Measurements from ENCODE around the gene FN1. TPM values are rescaled to one million over a fixed set of nuclear protein-coding genes. Genes with fewer than 3 reads are reported as not detected.

Gene FN1
- total RNA-seq (2014; rRNA removed; shearing (Covaris generic)), result 2,790 and 3,465 TPM in 2 replicates

DNA sequence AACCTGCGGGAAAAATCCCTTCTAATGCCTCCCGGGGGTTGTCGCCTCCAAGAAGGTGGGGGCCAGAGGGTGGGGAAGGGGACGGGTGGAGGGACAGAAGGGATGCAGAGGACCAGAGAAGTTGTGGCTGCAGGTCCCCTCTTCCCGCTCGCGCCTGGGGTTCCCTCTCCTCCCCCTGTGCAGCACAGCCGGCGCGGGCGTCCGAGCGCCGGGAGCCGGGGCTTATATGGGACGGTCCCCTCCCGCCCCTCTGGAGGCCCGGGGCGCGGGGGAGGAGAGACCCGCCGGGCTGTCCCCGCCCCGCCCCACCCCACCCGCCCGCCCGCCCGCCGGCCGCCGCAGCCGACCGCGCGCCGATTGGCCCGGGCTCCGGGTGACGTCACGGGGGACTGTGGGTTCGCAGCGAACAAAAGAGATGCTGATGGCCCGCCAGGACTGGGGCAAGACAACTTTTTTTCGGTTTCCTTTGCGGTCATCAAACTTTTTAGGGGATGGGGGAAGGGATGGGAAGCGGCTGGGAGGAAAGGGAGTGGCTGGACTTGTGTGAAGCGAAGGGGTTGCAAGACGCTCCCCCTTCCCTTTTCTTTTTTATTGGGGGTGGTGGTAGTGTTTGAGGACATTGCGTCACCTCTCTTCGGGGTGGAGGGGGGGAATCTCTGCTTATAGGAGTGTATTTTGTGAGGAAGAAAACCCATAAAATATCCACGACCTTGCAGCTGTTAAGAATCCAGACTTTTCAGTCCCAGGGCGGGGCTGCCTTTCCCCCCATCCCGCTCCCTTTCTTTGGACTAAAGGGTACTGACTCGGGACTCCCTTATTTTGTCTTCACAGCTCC, at the start of gene FN1:
TSS of gene FN1 (minus strand) at position 199 of the 835 bp plus-strand sequence. CDS start 266 bp downstream, outside the sequence.
- DNase-seq (ENCODE audit: low read depth), result peak; percentile 98

DNA sequence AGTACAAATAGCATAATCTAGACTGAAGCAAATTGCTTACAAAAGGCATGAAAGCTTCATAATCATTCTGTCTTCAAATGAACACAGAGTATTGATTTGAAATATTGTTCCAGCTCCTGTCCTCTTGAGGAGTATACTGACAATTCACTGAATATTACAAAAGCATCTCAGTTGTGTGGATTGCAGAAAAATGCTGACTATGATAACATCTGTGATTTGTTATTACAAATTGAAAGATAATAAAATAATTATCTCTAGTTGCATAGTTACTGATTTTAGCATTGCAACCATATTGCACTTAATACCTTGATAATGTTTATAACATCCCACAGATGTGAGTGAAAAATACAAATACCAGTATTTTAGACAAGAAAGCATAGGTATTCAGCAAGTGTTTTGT, 49.2 kb upstream of the FN1 start:
- no peak for DNase-seq (ENCODE audit: low read depth)

DNA sequence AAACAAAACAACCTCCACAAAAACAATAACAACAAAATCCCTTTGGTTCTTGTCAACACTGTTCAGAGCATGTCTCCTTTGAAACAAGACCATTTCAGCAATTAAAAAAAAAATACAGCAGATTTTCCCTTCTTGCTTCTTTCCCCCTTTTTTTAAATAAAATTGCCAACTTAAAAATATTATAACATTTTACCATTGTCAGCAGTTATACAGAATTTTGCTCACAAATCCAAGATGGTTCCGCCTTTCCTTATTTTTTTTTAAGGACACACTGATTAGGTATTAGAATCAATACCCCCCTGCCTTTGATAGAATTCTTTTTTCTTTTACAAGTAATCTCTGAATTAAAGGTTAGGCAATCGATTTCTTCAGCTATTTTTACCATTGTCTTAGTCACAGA, 48.7 kb upstream of the FN1 start:
- no peak for DNase-seq (ENCODE audit: low read depth)

DNA sequence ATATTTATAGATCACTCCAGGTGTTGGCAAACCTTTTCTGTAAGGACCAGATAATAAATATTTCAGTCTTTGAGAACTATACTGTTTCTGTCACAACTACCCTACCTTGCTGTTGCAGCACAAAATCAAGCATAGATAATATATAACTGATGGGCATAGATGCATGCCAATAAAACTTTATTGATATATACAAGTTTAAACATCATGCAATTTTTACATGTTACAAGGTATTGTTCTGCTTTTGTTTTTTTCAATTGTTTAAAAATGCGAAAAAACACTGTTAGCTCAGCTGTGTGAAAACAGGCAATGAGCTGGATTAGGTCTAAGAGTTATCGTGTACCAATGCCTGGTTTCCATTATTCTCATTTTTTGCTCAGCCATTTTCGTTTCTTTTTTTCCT, 47.6 kb upstream of the FN1 start:
- DNase-seq (ENCODE audit: low read depth), result no peak

DNA sequence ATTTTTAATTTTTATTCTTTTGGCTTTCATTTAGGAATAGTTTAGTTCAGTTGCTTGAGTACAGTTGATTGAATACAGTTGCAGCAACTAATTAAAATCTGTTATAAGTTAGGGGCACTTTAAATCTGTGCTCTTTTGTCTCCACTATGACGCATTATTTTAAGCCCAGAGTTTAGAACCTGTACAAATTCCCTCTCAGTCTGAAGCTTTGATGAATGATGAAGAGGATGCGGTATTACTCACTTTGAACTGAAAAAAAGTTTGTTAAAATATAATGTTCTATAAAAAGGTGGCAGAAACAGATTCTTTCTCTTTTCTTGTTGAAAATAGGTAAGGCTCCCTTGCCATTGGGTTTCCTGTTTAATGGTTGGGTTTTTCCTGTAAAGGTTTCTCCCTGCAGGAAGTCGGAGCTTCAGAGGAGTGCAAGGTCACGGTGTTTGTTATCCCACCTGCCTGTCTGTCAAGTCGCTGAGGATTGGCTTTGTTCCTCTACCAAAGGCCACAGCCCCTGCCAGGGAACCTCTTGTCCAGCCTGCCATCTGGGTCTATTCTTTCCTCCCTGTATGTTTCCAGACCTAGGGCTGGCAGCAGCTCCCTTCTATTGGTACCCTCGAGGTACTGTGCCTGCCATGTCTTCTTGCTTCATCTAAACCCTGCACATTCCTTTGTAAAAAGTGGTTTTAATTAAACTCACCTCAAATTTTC, 43.8 kb upstream of the FN1 start:
- no peak for DNase-seq (ENCODE audit: low read depth)

DNA sequence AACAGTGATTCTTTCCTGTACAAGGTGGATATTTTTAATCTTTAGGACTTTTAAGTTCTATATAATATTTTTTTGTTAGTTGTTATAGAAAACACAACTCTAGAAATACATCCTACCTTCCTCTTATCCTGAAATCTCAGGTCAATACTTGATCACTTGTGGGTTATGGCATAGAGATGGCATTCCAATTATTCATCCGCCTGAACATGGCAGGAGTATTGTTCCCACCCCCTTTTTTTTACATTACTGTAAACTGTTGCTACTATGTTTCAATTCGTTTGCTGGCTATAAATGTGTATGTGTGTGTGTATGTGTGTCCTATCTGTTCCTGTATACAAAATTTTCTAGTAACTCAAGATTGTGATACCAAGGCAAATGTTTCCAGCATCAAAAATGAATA, 43.3 kb upstream of the FN1 start:
- DNase-seq (ENCODE audit: low read depth), result no peak

DNA sequence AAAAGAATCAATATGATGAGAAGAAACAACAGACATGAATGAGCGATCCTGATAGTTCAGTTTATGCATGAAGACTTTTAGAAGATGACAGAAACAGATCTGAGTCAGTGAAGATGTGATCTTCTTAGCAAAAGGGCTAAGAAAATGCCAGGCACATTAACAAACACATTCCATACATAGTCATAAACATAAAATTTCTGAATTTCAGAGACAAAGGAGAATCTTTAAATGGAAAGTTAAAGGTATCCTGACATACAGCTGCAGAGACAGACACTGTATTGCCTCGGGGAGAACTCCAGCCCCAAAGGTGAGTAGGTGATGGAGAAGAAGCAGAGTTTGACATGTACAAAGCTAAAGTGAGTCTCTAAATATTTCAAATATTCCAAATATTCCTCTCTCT, 40.6 kb upstream of the FN1 start:
- no peak for DNase-seq (ENCODE audit: low read depth)

DNA sequence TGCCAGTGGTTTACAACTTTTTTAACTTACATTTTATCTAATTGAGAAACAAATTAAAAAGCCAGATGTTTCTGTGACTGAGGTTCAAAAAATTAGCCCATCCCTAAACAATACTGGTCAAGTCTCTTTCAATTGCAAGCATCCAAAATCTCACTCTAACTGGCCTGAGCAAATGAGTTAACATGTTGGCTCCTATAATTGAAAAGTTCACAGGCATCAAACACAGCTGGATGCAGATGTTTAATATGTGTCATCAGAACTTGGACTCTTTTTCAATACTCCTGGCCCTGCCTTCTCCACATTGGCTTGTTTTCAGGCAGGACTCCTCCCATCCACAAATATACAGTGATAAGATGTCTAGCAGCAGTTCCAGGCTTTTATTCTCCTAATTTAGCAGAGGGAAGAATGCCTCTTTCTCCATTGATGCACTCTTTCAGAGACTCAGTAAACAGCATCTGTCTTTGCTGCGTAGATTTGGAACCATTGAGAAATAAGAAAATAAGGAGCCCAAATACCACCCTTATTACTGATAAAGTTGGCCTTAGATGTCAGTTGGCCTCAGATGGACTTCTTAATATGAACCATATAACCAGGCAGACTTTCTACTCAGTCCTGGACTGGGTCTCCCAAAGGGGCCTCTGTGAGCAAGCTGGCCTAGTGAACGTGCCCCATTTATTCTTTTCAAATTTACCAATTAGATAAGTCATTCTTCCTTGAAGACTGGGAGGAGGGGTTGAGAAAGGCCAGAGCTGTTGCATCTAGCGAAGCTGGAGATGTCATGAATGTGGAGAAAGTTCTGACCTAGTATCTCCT, 30.4 kb upstream of the FN1 start:
- no peak for DNase-seq (ENCODE audit: low read depth)

DNA sequence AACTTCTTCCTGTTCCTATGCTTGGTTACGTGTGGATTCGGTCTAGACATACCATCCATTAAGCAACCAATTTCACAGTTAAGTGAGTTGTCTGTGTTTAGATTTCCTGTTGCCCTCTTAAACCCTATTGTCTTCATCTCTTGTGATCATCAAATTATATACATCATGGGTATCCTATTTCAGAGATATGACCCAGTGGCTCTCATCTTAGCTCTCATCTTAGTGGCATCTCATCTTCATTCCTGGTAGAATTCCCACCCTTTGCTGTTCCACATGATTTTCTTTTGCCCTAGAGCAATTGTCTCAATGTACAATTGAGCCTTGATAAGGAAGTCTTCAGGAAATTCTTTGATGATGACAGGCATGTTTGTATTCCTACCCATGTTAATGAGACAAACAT, 29.4 kb upstream of the FN1 start:
- DNase-seq (ENCODE audit: low read depth), result peak; percentile 66

DNA sequence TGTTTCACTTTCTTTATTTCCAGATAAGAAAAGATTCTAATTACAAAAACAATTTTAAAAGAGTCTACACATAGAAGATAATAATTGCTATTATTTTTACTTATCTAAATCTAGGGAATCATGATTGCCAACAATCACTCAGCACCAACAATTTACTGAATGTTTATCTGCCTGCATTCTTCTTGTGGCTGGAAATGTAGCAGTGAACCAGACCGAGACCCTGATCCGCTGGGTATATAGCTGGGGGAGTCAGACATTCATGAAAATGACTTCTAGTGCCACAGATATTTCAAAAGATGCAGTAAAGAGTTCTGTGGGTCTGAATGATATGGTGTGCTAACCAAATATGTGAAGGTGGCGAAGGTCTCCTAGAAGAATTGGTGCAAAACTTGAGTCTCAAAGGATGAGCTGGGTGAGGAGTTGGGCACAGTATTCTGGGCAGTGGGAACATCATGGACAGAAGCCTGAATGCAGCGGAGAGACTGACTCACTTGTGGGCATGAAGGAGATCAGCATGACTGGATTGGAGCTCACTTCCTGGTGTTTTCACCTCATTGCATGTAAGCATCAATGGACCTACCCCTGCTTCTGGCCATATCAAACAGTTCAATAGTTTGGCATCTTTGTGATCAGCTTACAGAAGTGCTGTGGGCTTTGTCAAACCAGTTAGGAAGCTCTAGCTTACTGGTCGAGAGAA, 26.1 kb upstream of the FN1 start:
- peak; percentile 79 for DNase-seq (ENCODE audit: low read depth)

DNA sequence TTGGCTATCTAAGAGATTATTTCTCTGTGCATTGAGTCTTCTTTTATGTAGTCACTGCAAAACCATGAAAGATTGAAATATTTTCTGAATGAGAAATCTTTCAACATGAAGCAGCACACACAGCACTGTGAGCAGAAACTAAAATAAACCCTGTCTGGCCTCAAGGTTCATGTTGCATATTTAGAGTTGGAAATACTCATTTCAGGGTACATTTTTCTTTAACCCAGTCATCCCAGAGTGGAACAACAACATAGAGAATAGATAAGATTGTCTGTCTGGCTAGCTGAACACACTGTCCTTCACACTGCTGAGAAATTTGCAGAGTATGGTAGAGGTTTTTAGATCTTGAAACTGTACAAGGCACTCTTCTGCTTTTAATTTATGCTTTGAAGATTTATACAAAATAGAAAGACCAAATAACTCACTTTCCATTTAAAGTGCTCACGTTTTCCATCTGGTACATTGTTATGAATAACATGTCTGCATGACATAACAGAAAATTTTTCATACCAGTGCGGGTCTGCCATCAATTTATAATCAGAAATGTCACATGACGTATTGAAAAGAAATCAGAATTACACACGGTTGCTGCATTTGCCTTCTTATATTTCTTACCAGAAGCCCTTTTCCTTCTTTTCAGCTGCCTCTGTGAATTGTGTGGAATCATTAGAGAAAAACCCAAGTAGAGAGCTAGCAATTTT, 25.0 kb upstream of the FN1 start:
- peak; percentile 84 for DNase-seq (ENCODE audit: low read depth)

DNA sequence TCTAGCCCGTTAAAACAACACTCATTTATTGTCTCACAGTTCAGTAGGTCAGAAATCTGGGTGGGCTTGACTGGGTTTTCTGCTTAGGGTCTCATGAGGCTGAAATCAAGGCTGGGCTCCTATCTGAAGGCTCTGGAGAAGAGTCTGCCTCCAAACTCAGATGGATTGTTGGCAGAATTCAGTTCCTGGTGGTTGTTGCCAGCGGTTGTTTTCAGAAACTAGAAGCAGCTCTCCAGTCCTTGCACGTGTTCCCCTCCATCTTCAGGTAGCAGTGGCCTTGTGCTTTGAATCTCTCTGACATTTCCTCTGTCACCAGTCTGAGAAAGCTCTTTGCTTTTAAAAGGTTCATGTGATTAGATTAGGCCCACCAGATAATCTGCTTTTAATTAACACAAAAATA, 20.1 kb upstream of the FN1 start:
- DNase-seq (ENCODE audit: low read depth), result no peak

DNA sequence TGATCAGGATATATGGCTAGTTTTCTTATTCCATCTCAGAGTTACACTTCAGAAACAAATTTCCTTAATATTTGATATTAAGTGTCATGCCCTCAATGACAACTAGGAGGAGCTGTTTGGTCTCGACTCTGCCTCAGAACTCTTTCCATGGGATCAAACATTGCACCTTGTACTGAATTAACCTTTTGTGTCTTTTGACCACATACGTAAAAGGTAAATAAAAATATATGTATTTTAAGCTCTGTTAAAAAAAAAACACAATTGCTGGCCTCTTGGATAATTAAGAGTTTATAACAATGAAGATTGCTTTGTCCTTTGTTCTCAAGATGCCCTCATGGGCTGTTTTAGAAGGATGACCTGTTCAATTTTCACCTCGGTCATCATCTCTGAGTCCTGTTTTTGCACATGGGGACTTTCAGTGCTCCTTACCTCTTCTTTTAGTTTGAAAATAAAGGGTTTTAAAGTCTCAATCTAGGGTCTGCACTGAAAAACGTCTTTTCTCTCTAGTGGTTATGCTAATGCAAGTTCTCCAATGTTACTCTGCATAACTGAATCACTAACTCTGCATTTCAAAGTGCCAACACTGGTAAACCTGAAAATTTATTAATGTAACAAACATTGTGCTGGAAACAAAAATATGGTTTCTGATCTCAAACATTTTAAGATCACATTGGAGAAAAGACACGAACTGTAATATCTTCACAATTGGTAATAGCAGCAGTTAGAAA, 18.8 kb upstream of the FN1 start:
- DNase-seq (ENCODE audit: low read depth), result peak; percentile 52

DNA sequence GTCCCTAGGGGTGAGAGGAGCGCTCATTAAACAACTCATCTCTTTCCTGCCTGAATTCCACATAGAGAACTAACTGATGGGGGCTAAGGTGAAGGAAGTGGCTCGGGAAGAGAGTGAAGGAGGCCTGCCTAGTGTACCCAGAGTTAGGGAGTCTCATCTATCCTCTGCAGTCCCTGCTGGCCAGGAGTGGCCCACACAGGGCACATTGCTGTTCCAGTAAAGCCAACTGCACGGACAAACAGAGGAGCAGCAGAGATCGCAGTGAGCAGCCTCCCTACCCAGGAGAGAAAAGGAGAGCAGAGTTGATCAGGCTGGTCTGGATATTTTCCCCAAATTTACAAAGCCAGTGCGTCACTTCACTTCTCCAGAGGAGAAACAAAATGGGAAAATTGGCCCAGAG, 16.9 kb upstream of the FN1 start:
- DNase-seq (ENCODE audit: low read depth), result no peak

DNA sequence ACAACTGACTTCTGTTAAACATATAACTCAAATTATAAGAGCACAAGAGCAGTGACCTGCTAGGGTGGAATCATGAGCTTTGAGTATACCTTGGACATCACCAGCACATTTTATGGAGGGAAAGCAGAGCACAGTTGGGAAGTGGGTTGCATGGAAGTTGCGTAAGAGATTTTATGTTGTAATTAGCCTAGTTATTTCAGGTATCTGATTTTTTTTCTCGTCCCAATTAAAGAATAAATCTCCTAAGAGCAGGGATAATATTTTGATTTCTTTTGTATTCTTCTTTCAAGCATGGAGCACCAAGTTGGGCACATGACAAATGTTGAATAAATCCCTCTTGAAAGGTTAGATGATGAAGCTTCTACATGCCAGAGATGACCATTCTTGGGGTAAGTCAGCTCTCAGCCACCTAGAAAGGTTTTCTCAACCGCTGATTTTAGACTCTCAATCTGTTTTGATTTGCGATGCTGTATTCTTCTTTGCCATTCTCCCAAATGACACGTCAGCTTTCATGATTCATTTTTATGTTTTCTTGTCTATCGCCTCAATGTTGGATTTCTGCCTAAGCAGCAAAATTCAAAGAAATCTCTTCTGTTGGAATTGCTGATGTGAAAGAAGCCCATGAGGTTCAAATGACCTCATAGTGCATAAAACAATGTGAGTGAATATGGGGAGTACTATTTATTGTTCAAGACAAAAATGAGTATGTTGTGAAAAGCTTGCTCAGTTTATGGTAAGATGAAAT, 15.3 kb upstream of the FN1 start:
- no peak for DNase-seq (ENCODE audit: low read depth)

DNA sequence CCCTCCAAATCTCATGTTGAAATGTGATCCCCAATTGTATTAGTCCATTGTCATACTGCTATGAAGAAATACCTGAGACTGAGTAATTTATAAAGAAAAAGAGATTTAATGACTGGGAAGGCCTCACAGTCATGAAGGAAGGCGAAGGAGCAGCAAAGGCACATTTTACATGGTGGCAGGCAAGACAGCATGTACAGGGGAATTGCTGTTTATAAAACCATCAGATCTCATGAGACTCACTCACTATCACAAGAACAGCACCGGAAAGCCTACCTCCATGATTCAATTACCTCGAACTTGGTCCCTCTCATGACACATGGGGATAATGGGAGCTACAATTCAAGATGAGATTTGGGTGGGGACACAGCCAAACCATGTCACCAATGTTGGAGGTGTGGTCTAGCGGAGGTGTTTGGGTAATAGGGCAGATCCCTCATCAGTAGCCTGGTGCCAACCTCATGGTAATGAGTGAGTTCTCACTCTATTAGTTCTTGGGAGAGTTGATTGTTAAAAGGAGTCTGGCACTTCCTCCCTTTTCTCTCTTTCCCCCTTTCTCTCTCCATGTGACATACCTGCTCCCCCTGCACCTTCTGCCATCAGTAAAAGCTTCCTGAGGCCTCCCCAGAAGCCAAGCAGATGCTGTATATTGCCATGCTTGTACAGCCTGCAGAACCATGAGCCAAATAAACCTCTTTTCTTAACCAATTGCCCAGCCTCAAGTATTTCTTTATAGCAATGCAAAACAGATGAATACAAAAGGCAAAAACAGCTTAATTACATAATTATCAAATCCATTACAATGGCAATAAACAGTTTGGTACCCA, 14.5 kb upstream of the FN1 start:
- no peak for DNase-seq (ENCODE audit: low read depth)

DNA sequence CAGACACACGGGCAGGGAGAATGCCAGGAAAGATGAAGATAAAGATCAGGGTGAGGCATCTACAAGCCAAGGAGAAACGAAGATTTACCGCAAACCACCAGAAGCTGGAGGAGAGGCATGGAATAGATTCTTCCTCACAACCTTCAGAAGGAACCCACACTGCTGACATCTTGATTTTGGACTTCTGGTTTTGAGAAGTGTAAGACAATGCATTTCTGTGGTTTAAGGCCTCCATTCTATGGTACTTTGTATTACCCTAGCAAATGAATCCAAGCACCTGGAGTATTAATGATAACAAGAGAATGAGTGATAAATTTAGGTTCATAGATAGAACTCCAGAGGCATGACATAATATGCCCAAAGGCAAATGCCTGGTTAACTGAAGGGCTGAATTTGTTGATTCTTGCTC, 11.8 kb upstream of the FN1 start:
- no peak for DNase-seq (ENCODE audit: low read depth)

DNA sequence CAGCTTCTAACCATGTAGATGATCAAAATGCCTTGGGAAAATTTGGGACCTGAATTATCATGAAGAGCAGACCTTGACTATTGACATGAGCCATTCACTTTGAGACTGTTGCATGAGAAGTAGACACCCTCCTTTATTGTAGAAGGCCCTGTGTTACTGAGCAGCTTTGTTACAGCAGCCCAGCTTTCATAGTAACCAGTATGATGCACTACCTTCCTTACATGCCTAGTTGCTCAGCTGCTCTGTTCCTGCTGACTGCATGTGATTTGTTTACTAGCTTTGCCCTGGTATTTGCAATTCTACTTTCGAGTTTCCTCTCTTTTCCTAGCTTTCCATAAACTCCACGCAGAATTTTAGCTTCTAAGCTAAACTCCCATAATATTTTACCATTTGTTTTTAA, 11.2 kb upstream of the FN1 start:
- no peak for DNase-seq (ENCODE audit: low read depth)

DNA sequence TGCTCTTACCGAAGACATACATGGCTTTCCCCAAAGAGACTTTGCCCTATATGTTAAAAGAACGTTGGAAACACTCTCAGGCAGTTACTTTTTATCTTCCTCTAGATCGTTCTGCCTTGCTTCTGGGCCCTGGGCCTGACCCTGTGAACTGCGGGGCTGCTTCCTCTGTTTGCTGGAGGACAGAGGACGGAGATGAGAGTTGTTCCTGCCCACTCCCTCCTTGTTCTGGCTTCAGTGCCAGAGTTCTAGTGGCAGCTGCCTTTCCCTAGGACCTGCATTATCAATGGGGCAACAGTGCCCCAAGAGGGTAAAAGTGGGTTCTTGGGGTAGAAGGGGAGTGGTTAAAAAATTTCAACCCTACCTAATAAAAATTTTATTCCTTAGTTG, 6.5 kb upstream of the FN1 start:
- DNase-seq (ENCODE audit: low read depth), result no peak

Data from Daoy (cell line).